Activated CD8-positive, alpha-beta memory T cell treated with anti-CD3 and anti-CD28 coated beads for 1 hour (primary cell): ENCODE measurements around the gene VPS4B.

ENCODE experiments used
- DNase-seq, 2 donors: peaks; one replicate each; pipeline ENCODE4 v3.0.0-alpha.2; 2020; ENCODE audit warnings: low read depth in 1 of 2; ENCODE audit errors: extremely low read depth in 1 of 2

The VPS4B gene

DNA sequence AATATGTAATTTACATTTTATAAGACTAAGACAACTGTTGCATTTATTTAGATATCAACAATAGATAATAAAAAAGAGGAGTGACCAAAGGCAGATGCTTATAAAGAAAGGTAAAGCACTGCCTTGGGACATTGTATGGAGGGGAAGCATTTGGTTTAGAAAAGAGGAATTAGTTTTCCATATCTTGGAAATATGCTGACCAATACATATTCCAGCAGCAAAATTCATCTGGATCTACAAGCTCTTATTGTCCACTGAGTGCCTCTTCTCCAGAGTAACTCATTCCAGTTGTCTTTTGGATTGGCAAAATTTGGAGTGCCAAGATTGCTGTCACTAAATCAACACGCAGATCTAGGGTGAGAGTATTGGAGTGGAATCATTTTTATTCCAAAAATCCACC lies 8.9 kb upstream of the VPS4B start:
- DNase-seq, result no peak

DNA sequence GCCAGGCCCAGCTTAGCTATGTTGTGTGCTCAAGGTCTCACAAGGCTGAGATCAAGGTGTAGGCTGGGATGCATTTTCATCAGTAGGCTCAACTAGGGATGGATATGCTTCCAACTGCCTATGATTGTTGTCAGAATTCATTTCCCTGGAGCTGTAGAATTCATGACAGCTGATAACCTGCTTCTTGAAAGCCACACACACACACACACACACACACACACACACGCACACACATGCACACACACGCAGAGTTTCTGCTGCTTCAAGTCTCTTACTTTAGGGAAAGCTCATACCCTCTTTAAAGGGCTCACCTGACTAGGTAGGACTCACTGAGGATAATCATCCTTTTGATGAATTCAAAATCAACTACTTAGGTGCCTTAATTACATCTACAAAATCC lies 8.2 kb upstream of the VPS4B start:
- no peak for DNase-seq

DNA sequence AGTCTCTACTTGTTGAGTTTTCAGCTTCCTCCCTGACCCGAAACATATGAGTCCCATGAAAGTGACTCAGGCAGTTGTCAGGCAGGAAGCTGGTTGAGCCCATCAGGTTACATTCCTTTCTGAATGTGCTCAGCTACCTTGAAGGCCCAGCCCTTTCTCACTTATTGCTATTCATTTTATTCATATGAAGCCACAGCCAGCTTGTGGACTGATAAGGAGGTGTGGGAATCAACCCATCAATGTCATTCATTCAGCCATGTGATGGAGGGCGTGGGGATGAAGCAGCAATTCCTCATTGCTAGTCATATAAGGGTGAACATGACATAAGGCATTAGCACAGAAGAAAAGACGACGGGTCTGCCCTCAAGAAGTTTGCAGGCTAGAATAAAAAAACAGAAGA lies 5.3 kb upstream of the VPS4B start:
- no peak for DNase-seq

DNA sequence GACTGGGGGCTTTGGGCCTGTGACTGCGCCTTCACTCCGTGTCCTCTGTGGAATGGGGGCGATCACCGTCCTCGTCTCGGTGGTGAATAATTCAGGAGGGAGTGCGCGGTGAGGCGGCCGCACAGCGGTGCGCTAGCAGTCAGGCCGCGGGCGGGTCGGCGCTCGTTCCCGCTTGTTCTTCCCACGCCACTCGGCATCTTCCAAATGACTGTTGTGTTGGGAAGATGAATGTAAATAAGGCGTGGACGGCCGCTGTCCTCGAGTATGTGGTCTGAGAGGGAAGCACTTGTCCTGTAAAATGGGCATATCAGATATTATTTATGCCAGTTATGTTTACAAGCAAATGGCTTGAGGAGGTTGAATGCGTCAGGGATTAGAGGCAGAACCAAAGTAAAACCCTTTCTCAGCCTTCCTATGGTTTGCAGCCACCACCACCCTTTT lies 608 bp upstream of the VPS4B start:
- DNase-seq, result no peak

- no peak for DNase-seq
These were observed 762 bp downstream of the VPS4B start for GRCh38 chr18:63421514-63421913.

GRCh38 chr18:63412953-63413352 lies 9.3 kb downstream of the VPS4B start:
- DNase-seq, result no peak

GRCh38 chr18:63410792-63411191 lies 11.5 kb downstream of the VPS4B start:
- DNase-seq, result no peak

GRCh38 chr18:63409301-63409700 lies 13.0 kb downstream of the VPS4B start:
- no peak for DNase-seq

- no peak for DNase-seq
These were observed 14.5 kb downstream of the VPS4B start for GRCh38 chr18:63407734-63408133.

GRCh38 chr18:63405986-63406385 lies 16.3 kb downstream of the VPS4B start:
- DNase-seq, result no peak

GRCh38 chr18:63402246-63403162 lies 19.8 kb downstream of the VPS4B start:
- DNase-seq, result no peak

- no peak for DNase-seq
These were observed 23.0 kb downstream of the VPS4B start for GRCh38 chr18:63399300-63399699.

DNA sequence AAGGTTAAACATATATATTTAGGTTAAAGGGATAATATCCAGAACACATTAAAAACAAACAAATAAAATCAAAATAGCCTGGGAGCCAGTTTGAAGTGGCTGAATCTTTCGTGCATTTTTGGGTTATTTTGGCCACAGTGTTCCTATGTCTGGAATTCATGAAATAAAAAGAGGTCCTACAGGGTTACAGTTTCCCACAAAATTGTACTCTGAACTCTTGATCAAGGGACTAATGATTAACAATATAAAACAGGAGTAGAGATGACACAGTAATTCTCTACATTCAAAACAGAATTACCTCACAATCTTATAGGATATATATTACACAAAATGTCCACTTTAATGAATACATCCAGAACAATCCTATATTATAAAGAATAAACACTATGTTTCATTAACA lies 24.9 kb downstream of the VPS4B start:
- DNase-seq, result no peak

DNA sequence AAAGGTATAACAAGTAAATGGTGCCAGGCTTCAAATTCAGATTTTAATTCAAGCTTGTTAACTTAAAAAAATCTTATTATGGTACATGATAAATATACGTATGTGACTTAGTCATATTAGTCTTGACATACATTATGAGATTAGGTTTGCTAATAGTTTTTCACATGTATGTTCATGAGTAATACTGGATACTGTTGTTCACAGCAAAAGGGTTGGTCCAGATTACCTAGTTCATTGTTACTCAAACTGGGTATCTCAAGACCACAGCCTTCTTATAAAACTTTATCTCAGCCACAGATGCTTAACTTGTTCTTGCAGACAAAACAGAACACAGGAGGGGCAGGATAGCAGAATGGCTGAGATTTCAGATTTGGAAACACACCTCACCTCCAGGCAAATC lies 26.8 kb downstream of the VPS4B start:
- no peak for DNase-seq

- DNase-seq, result no peak
These were observed 27.3 kb downstream of the VPS4B start for GRCh38 chr18:63394954-63395353.

GRCh38 chr18:63387861-63388260 lies 34.4 kb downstream of the VPS4B start:
- DNase-seq, result no peak

DNA sequence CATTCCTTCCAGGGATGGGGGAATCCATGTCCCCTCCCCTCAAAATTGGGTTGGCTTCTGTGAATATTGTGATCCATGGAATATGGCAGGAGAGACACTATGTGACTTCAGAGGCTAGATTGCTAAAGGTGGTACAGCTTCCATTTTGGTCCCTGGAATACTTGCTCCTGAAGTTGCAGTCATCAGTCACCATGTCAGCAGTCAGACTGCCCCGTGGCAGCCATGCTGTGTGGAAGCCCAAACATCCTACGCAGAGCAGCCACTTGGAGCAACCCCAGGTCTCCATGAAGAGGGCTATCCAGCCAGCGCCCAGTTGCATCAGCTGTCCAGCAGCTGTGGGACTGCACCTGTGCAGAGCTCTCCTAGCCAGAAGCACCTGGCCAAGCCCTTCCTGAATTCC lies 39.4 kb downstream of the VPS4B start:
- no peak for DNase-seq

GRCh38 chr18:63379639-63379962 lies 42.7 kb downstream of the VPS4B start:
- no peak for DNase-seq

GRCh38 chr18:63378919-63379638 lies 43.2 kb downstream of the VPS4B start:
- DNase-seq, result no peak

DNA sequence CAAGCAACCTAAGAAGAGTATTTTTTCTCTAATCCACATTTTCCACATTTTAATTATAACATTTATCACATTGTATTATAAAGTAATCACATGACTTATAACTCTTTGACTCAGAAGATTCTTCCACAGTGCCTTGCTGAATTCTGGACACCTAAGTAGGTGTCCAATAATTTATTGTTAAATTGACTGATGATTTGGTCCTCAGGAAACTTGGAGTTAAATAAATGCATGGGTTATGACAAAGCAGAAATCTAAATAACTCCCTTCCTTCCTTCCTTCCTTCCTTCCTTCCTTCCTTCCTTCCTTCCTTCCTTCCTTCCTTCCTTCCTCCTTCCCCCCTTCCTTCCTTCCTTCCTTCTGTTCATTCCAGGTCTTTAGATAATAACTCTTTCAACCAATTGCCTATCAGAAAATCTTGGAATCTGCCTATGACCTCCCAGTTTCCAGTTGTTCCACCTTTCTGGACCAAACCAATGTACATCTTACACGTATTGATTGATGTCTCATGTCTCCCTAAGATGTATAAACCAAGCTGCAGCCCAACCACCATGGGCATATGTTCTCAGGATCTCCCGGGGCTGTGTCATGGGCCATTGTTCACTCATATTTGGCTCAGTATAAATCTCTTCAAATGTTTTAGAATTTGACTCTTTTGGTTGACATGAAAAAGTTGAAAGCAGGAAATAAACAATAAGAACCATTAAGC lies 44.8 kb downstream of the VPS4B start:
- DNase-seq, result no peak

- DNase-seq, result no peak
These were observed 45.7 kb downstream of the VPS4B start for GRCh38 chr18:63376538-63376937.

DNA sequence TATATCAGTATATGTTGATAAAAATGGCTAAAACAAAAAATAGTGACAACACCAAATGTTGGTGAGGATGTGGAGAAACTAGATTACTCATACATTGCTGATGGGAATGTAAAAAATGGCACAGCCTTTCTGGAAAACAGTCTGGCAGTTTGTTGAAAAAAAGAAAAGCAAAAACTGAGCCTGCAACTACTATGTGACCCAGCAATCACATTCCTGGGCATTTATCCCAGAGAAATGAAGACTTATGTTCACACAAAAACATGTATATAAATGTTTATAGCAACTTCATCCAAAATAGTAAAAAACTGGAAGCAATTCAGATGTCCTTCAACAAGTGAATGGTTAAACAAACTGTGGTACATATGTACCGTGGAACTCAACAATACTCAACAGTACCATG lies 47.7 kb downstream of the VPS4B start:
- no peak for DNase-seq
